ENCODE measurements around the gene CNGA4. TPM values are rescaled to one million over a fixed set of nuclear protein-coding genes. Genes with fewer than 3 reads are reported as not detected.
"Not testable (repeated sequence)": the region's sequence is repeated elsewhere in the genome, so short reads cannot be mapped to it uniquely, and the experiment has no call there.

CNGA4 gene
- total and polyA plus RNA-seq, 2 experiments from 2014 or later = 0.39 to 0.83 TPM

GRCh38 chr11:6273188-6273587 is 34.3 kb downstream of the CNGA4 start:
- TF ChIP-seq CTCF (IDR thresholded peaks at IDR 0.05; ENCODE audit: low read depth, low read length) = no peak
- no peaks in the 10 kb centered on the region for H3K9me3 ChIP-seq (ENCODE audit: low read depth)
- peak in 1 of 2 donors; percentile 49 for DNase-seq (ENCODE audit: low read depth in 1 of 2, low spot score in 1 of 2)
- H3K27me3 ChIP-seq = no peaks in the 10 kb centered on the region
- peaks cover 31% of the 10 kb centered on the region for H3K4me1 ChIP-seq (ENCODE audit: low read depth)
- no peaks in the 10 kb centered on the region for H3K36me3 ChIP-seq
- H3K27ac ChIP-seq = peak overlapping the region; percentile 74
- H3K4me3 ChIP-seq = no peak overlapping the region

- H3K27me3 ChIP-seq; DNase-seq (ENCODE audit: low read depth in 1 of 2, low spot score in 1 of 2); H3K4me3 ChIP-seq; H3K36me3 ChIP-seq; H3K9me3 ChIP-seq (ENCODE audit: low read depth); H3K27ac ChIP-seq; H3K4me1 ChIP-seq (ENCODE audit: low read depth): not testable (repeated sequence)
These were observed 41.9 kb downstream of the CNGA4 start for GRCh38 chr11:6280809-6281208.

GRCh38 chr11:6283453-6284023 is 44.6 kb downstream of the CNGA4 start:
- Histone ChIP-seq H3K9me3 (ENCODE audit: low read depth) (no peaks in the 10 kb centered on the region), H3K4me1 (ENCODE audit: low read depth) (peaks cover 7% of the 10 kb centered on the region), H3K36me3 (no peaks in the 10 kb centered on the region), H3K4me3 (no peak overlapping the region), H3K27me3 (no peaks in the 10 kb centered on the region), H3K27ac (no peak overlapping the region)
- TF ChIP-seq CTCF (IDR thresholded peaks at IDR 0.05; ENCODE audit: low read depth, low read length) = no peak
- DNase-seq (ENCODE audit: low read depth in 1 of 2, low spot score in 1 of 2) = no peak

- Histone ChIP-seq H3K27me3 (no peaks in the 10 kb centered on the region), H3K36me3 (no peaks in the 10 kb centered on the region), H3K4me1 (ENCODE audit: low read depth) (peaks cover 7% of the 10 kb centered on the region), H3K4me3 (no peak overlapping the region), H3K9me3 (ENCODE audit: low read depth) (no peaks in the 10 kb centered on the region), H3K27ac (no peak overlapping the region)
- DNase-seq (ENCODE audit: low read depth in 1 of 2, low spot score in 1 of 2) = no peak
- TF ChIP-seq CTCF (IDR thresholded peaks at IDR 0.05; ENCODE audit: low read depth, low read length) = no peak
These were observed 45.4 kb downstream of the CNGA4 start for GRCh38 chr11:6284250-6284649.

- Histone ChIP-seq H3K4me1 (ENCODE audit: low read depth) (peaks cover 7% of the 10 kb centered on the region), H3K27me3 (no peaks in the 10 kb centered on the region), H3K9me3 (ENCODE audit: low read depth) (no peaks in the 10 kb centered on the region), H3K27ac (no peak overlapping the region), H3K4me3 (no peak overlapping the region), H3K36me3 (no peaks in the 10 kb centered on the region)
- TF ChIP-seq CTCF (IDR thresholded peaks at IDR 0.05; ENCODE audit: low read depth, low read length) = no peak
- DNase-seq (ENCODE audit: low read depth in 1 of 2, low spot score in 1 of 2) = peak in 1 of 2 donors; percentile 26
These were observed 46.1 kb downstream of the CNGA4 start for GRCh38 chr11:6285019-6285418.

Other genes with a start within 250 kb of the CNGA4 start
- gene OR56A4, start 232.1 kb upstream of the CNGA4 start, total RNA-seq = not detected in 2 replicates
- gene OR56A4, start 232.1 kb upstream of the CNGA4 start, polyA plus RNA-seq = not detected in 2 replicates
- gene OR56A1, start 208.3 kb upstream of the CNGA4 start, total RNA-seq = 0.18 TPM in 1 of 2 replicates, not detected in the other
- 0.10 TPM in 1 of 2 replicates, not detected in the other for gene OR56A1, start 208.3 kb upstream of the CNGA4 start, polyA plus RNA-seq
- gene OR56B4, start 131.4 kb upstream of the CNGA4 start, total RNA-seq = not detected in 2 replicates
- 0.35 TPM in 1 of 2 replicates, not detected in the other for gene OR56B4, start 131.4 kb upstream of the CNGA4 start, polyA plus RNA-seq
- gene OR52B2, start 68.8 kb upstream of the CNGA4 start, total RNA-seq = 0.57 TPM in 1 of 2 replicates, not detected in the other
- gene OR52B2, start 68.8 kb upstream of the CNGA4 start, polyA plus RNA-seq = not detected in 2 replicates
- not detected in 2 replicates for gene OR52W1, start 39.9 kb upstream of the CNGA4 start, total RNA-seq
- not detected in 2 replicates for gene OR52W1, start 39.9 kb upstream of the CNGA4 start, polyA plus RNA-seq
- not detected in 2 replicates for gene C11orf42, start 33.5 kb upstream of the CNGA4 start, total RNA-seq
- 0.15 and 0.32 TPM in 2 replicates for gene C11orf42, start 33.5 kb upstream of the CNGA4 start, polyA plus RNA-seq
- gene FHIP1B, start 4.5 kb upstream of the CNGA4 start, total RNA-seq = 27.5 and 46.8 TPM in 2 replicates
- gene FHIP1B, start 4.5 kb upstream of the CNGA4 start, polyA plus RNA-seq = 32.2 and 35.9 TPM in 2 replicates
- 4.9 and 5.2 TPM in 2 replicates for gene CCKBR, start 20.7 kb downstream of the CNGA4 start, total RNA-seq
- 4.4 and 5.4 TPM in 2 replicates for gene CCKBR, start 20.7 kb downstream of the CNGA4 start, polyA plus RNA-seq
- gene CAVIN3, start 81.4 kb downstream of the CNGA4 start, total RNA-seq = 54.5 and 71.8 TPM in 2 replicates
- gene CAVIN3, start 81.4 kb downstream of the CNGA4 start, polyA plus RNA-seq = 57.4 and 76.1 TPM in 2 replicates
- gene SMPD1, start 151.4 kb downstream of the CNGA4 start, total RNA-seq = 44.8 and 52.1 TPM in 2 replicates
- gene SMPD1, start 151.4 kb downstream of the CNGA4 start, polyA plus RNA-seq = 29.2 and 43.8 TPM in 2 replicates
- 159 and 188 TPM in 2 replicates for gene APBB1, start 180.0 kb downstream of the CNGA4 start, total RNA-seq
- 193 and 201 TPM in 2 replicates for gene APBB1, start 180.0 kb downstream of the CNGA4 start, polyA plus RNA-seq
- gene HPX, start 201.9 kb downstream of the CNGA4 start, total RNA-seq = 0.95 TPM in 1 of 2 replicates, not detected in the other
- gene HPX, start 201.9 kb downstream of the CNGA4 start, polyA plus RNA-seq = 0.73 and 2.3 TPM in 2 replicates
- gene TRIM3, start 234.9 kb downstream of the CNGA4 start, total RNA-seq = 25.3 and 27.5 TPM in 2 replicates
- 21.5 and 21.9 TPM in 2 replicates for gene TRIM3, start 234.9 kb downstream of the CNGA4 start, polyA plus RNA-seq
- gene ARFIP2, start 242.2 kb downstream of the CNGA4 start, total RNA-seq = 52.7 and 56.7 TPM in 2 replicates
- gene ARFIP2, start 242.2 kb downstream of the CNGA4 start, polyA plus RNA-seq = 60.1 and 68.9 TPM in 2 replicates
- gene TIMM10B, start 242.4 kb downstream of the CNGA4 start, total RNA-seq = 33.7 and 62.0 TPM in 2 replicates
- 39.0 and 46.2 TPM in 2 replicates for gene TIMM10B, start 242.4 kb downstream of the CNGA4 start, polyA plus RNA-seq

All from cardiac muscle cell (in vitro differentiated cells and primary cell).